WI38 (cell line): ENCODE results near the gene ANKRD10.
"Not testable (repeated sequence)": the region's sequence is repeated elsewhere in the genome, so short reads cannot be mapped to it uniquely, and the experiment has no call there.

Experiments used
- H3K4me3 ChIP-seq: 2 replicates; pipeline ENCODE4 v1.5.1; 2011; ENCODE audit warnings: low read depth, mild to moderate bottlenecking, control low read depth, low read length
- CTCF ChIP-seq: IDR thresholded peaks from 2 replicates; pipeline ENCODE4 v1.5.1; 2012; ENCODE audit warnings: low read depth, mild to moderate bottlenecking, control low read depth, low read length

Gene ANKRD10

DNA sequence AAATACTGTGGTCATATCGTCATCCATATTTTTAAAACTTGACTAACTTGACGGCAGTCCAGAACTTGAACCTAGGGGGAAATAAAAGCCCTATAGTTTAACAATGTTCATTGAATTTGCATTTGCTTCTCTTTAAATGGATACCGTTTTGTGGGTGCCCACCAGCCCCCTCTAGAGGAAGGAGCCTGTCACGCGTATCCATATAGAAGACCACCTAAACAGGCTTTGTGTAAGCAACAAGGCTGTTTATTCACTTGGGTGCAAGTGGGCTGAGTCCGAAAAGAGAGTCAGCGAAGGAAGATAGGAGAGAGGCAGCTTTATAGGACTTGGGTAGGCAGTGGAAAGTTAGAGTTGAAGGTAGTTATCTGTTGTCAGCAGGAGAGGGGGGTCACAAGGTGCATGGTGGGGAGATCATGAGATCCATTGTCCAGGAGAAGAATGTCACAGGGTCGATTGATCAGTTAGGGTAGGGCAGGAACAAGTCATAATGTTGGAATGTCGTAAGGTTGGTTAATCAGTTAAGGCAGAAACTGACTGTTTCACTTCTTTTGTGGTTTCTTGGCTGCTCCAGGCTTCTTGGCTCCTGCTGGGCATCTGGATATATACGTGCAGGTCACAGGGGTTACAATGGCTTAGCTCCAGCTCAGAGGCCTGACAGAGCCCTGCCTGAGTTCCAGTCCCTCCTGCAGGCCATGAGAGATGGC, 42.5 kb upstream of the ANKRD10 start:
- H3K4me3 ChIP-seq = no peak overlapping the region
- TF ChIP-seq CTCF = no peak

DNA sequence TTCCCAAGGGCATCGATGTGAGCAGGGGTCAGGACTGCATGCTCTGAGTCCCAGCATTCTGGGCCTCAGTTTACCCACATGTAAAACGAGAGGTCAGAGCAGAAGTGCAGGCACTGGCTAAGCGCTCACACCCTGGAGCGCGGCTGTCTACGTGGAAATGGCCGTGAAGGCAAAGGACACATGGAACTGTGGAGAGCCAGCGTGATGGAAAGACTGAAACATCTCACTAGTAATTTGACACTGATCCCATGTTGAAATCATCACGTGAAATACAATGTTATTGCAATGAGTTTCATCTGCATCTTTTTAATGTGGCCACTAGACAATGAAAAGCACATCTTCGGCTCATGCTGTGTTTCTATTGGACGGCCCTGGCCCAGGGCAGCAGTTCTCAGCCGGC, 41.3 kb upstream of the ANKRD10 start:
- not testable (repeated sequence) for H3K4me3 ChIP-seq

DNA sequence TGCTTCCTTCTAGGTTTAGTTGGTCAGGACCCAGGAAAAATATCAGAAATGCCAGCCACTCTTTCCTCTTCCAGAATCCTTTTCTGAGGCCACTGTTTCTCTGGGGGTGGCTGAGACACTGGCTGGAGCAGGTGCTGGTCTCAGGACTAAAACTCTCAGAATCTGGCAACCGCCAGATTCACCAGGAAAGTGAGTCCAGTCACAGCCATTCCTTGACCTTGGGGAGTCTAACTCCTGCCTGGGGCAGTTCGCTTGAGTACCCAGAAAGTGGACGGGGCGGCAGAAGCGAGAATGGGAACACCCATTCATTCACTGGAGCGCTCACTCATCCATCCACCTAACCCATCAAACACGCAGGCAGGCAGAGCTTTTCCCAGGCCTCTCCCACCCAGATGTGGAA, 40.7 kb upstream of the ANKRD10 start:
- not testable (repeated sequence) for H3K4me3 ChIP-seq

DNA sequence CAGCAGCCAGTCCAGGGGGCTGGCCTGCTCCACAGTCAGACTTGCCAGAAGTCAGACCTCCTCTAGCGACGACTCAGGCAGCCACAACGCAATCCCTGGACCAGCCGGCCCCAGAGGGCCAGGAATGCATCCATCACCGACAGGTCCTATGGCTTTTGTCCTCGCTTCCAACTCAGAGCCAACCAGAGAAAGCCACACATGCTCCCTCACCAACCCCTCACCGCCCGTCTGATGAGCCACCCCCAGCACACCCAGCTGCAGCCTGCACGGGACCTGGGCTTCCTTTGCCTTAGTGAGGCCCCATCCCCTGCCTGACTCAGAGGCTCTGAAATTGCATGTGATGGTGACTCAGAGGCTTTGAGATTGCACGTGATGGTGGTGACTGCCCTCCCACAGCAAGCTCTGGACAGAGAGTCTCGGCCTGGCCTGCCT, 40.2 kb upstream of the ANKRD10 start:
- H3K4me3 ChIP-seq = not testable (repeated sequence)

DNA sequence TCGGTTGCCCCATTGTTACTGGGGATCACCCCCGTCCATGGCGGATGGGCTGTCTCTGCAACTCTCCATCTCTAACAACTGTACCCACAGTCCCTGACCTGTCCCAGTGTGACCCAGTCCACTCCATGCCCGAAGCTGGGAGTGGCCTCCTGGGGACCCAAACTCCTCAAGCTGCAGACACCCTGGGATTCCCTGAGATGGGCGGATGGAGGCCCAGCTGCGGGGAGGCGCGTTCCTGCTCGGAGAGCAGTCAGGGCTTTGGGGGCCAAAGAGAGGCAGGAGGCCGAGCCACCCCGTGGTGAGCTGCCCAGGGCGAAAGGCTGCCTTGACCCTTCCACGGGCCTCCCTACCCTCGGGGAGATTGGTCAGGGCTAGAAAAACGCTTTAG, 39.7 kb upstream of the ANKRD10 start:
- H3K4me3 ChIP-seq = not testable (repeated sequence)

- TF ChIP-seq CTCF = no peak
- no peak overlapping the region for H3K4me3 ChIP-seq
Observed at GRCh38 chr13:110953833-110954532, 39.1 kb upstream of the ANKRD10 start.

DNA sequence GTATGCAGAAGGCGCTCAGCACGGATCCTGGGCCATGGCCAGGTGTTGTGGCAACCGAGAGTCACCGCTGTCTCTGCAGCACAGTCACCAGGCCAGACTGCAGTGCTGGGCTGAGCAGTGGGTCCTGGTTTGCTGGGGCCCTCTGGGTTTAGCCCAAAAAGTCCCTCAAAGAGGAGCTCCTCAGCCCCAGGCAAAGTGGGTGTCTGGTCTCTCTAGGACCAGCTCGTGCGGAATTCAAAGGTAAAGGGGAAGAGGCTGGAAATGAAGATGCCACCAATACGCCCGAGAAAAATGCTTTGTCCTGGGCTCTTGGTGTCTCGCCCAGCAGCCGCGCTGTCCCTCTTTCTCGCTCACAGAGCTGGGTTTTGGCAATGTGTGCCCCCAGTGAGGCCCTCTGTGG, 38.5 kb upstream of the ANKRD10 start:
- no peak for TF ChIP-seq CTCF

GRCh38 chr13:110952135-110952534, 37.3 kb upstream of the ANKRD10 start:
- H3K4me3 ChIP-seq = not testable (repeated sequence)

More for the DNA sequence above, 38.5 kb upstream of the ANKRD10 start:
- H3K4me3 ChIP-seq = no peak overlapping the region

GRCh38 chr13:110950819-110951570, 36.1 kb upstream of the ANKRD10 start:
- H3K4me3 ChIP-seq = no peak overlapping the region
- no peak for TF ChIP-seq CTCF

DNA sequence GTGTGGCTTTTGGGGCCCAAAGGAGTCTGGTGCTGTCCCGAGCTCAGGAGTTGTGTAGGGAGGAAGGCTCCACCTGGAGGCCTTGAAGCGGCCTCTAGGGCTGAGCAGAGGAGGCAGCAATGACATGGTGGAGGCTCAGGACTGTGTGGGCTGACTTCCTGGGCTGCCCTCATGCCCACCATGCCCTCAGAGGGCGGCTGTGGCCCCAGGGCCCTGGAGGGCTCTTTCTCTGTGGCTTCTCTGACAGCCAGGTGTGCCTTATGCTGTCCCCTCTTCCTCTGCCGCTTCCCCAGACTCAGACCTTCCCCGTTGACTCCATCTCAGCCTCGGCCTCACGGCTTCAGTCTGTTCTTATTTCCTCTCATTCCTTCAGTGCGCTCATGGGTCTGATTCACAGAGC, 35.5 kb upstream of the ANKRD10 start:
- no peak overlapping the region for H3K4me3 ChIP-seq
- no peak for TF ChIP-seq CTCF
